Fibroblast of the aortic adventitia (primary cell): ENCODE data around the gene PALM3. TPM values are rescaled to one million over a fixed set of nuclear protein-coding genes. Genes with fewer than 3 reads are reported as not detected.
"Not testable (repeated sequence)": the region's sequence is repeated elsewhere in the genome, so short reads cannot be mapped to it uniquely, and the experiment has no call there.

ENCODE experiments used
- DNase-seq: peaks from one replicate; pipeline ENCODE4 v3.0.0-alpha.2; 2010; ENCODE audit warnings: low read depth
- H3K4me3 ChIP-seq: 2 replicates; pipeline ENCODE4 v1.5.1; 2011; ENCODE audit warnings: low read depth, mild to moderate bottlenecking, control low read depth, low read length, moderate library complexity
- total RNA-seq: library from RNA; depleted of rRNA; stranded (reverse); fragments of >200 nt; gene quantifications from 2 replicates; pipeline ENCODE4 v1.2.3, GENCODE V29; 2012; ENCODE audit warnings: low replicate concordance
- TF ChIP-seq, protein P1 (sequence below): IDR thresholded peaks from 2 replicates; pipeline ENCODE4 v1.5.1; 2011; ENCODE audit warnings: mild to moderate bottlenecking, low read length, control low read depth, inconsistent platforms; ENCODE audit not compliant: insufficient read depth

PALM3 gene
- total RNA-seq, 1 donor = not detected

- no peak for DNase-seq
Observed at GRCh38 chr19:14048443-14049153, 13.3 kb downstream of the PALM3 start.

DNA sequence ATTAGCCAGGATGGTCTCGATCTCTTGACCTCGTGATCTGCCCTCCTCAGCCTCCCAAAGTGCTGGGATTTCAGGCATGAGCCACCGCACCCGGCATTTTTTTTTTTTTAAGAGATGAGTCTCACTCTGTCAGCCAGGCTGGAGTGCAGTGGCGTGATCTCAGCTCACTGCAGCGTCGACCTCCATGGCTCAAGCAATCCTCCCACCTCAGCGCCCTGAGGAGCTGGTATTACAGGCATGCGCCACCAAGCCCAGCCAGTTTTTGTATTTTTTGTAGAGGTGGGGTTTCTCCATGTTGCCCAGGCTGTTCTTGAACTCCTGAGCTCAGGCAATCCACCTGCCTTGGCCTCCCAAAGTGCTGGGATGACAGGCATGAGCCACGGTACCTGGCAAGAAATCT, 14.0 kb downstream of the PALM3 start:
- not testable (repeated sequence) for H3K4me3 ChIP-seq, DNase-seq

More at GRCh38 chr19:14048443-14049153, 13.3 kb downstream of the PALM3 start:
- H3K4me3 ChIP-seq = no peak overlapping the region
- TF ChIP-seq, protein P1, sequence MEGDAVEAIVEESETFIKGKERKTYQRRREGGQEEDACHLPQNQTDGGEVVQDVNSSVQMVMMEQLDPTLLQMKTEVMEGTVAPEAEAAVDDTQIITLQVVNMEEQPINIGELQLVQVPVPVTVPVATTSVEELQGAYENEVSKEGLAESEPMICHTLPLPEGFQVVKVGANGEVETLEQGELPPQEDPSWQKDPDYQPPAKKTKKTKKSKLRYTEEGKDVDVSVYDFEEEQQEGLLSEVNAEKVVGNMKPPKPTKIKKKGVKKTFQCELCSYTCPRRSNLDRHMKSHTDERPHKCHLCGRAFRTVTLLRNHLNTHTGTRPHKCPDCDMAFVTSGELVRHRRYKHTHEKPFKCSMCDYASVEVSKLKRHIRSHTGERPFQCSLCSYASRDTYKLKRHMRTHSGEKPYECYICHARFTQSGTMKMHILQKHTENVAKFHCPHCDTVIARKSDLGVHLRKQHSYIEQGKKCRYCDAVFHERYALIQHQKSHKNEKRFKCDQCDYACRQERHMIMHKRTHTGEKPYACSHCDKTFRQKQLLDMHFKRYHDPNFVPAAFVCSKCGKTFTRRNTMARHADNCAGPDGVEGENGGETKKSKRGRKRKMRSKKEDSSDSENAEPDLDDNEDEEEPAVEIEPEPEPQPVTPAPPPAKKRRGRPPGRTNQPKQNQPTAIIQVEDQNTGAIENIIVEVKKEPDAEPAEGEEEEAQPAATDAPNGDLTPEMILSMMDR = peak; percentile 86

GRCh38 chr19:14042659-14043608, 18.9 kb downstream of the PALM3 start:
- not testable (repeated sequence) for H3K4me3 ChIP-seq
- TF ChIP-seq, protein P1 = peak; percentile 56
- peak; percentile 69 for DNase-seq

DNA sequence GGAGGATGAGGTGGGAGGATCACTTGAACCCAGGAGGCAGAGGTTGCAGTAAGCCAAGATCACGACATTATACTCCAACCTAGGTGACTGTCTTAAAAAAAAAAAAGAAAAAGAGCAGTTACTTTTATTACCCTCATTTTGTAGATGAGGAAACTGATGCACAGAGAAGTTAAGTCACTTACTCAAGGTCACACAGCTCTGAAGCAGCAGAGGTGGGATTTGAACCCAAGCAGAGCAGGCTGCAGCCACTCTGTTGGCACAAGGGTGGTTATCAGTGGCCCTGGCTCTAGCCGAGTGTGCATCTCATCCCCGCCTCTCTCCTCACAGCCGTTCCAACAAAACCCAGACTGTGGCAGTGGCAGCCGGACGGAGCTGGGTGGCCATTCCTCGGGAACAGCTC, 22.7 kb downstream of the PALM3 start:
- DNase-seq = no peak
- H3K4me3 ChIP-seq = no peak overlapping the region
- TF ChIP-seq, protein P1 = no peak

- DNase-seq = peak; percentile 26
- TF ChIP-seq, protein P1 = no peak
- H3K4me3 ChIP-seq = no peak overlapping the region
Observed at GRCh38 chr19:14035706-14036105, 26.2 kb downstream of the PALM3 start.

DNA sequence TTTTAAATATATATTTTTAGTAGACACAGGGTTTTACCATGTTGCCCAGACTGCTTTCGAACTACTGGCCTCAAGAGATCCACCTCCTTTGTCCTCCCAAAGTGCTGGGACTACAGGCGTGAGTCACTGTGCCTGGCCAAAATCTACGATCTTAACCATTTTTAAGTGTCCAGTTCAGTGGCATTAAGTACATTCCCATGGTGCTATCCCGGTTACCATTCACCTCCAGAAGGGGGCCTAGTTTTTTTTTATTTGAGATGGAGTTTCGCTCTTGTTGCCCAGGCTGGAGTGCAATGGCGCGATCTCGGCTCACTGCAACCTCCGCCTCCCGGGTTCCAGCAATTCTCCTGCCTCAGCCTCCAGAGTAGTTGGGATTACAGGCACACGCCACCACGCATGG, 26.7 kb downstream of the PALM3 start:
- DNase-seq = not testable (repeated sequence)

DNA sequence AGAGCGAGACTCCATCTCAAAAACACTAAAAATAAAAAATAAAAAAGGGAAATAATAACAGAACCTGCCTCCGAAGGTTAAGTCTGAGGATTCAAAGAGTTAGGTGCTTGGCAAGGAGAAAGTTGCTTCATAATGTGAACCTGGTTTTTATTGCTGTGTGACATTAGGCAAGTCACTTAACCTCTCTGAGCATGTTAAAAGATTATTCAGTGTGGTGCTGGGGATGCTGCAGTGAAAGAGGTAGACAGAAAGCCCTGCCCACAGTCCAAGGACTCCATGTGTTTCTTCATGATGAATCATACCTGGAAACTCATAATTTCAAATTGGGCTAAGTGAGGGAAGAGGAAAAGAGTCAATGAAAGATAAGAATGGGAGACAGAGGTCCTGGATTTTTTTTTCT, 27.9 kb downstream of the PALM3 start:
- no peak overlapping the region for H3K4me3 ChIP-seq
- TF ChIP-seq, protein P1 = no peak
- DNase-seq = no peak

More for the DNA sequence above, 26.7 kb downstream of the PALM3 start:
- H3K4me3 ChIP-seq = not testable (repeated sequence)
